Naive thymus-derived CD4-positive, alpha-beta T cell (primary cell): ENCODE measurements around the gene GSK3B. TPM values are rescaled to one million over a fixed set of nuclear protein-coding genes. Genes with fewer than 3 reads are reported as not detected.
A peak's percentile ranks its signal among the peaks of the same experiment; 100 is the strongest.
"Not testable (repeated sequence)": the region's sequence is repeated elsewhere in the genome, so short reads cannot be mapped to it uniquely, and the experiment has no call there.

Source experiments
- ATAC-seq: fragments of 150-1000 bp; cut with Tn5 transposase; 2 replicates; pipeline ENCODE4 v1.10.0; 2021; ENCODE audit warnings: mild to moderate bottlenecking, moderate library complexity
- CTCF ChIA-PET: fragments of 350-600 bp; sonication (Branson Sonifier 250); formaldehyde crosslinking; loops from one replicate; lab custom pipeline; 2021; ENCODE audit warnings: antibody characterized with exemption; lab: Charles Lee
- POLR2A ChIA-PET: fragments of 350-600 bp; sonication (Branson Sonifier 250); formaldehyde crosslinking; loops from one replicate; lab custom pipeline; 2021; ENCODE audit warnings: antibody characterized with exemption, inconsistent platforms; lab: Charles Lee
- DNase-seq, 9 donors: peaks; one replicate each; pipeline versions ENCODE4 v3.0.0 to v3.0.0-alpha.2; 2020 to 2022; ENCODE audit warnings: mixed read lengths in 1 of 9
- H3K27ac ChIP-seq: one replicate; pipeline ENCODE4 v1.7.0; 2013; ENCODE audit warnings: mild to moderate bottlenecking, low read depth, low read length, moderate library complexity
- H3K27me3 ChIP-seq, 2 donors: one replicate each; pipeline ENCODE4 v1.7.0; 2013; ENCODE audit warnings: low read length in 2 of 2, mild to moderate bottlenecking in 2 of 2, moderate library complexity in 2 of 2; ENCODE audit not compliant: control insufficient read depth in 2 of 2, insufficient read depth in 2 of 2
- H3K36me3 ChIP-seq, 3 experiments: 1 replicate in 2 of 3; 2 replicates in 1 of 3; pipeline ENCODE4 v1.7.0; 2013; ENCODE audit warnings: low read length in 3 of 3, mild to moderate bottlenecking in 3 of 3, moderate library complexity in 1 of 3; ENCODE audit not compliant: insufficient read depth in 3 of 3, control insufficient read depth in 2 of 3
- H3K4me1 ChIP-seq, 2 donors: one replicate each; pipeline ENCODE4 v1.7.0; 2013; ENCODE audit warnings: low read length in 2 of 2, mild to moderate bottlenecking in 2 of 2, moderate library complexity in 1 of 2; ENCODE audit not compliant: control insufficient read depth in 2 of 2, insufficient read depth in 2 of 2
- H3K4me3 ChIP-seq: 2 replicates; pipeline ENCODE4 v1.7.0; 2013; ENCODE audit warnings: mild to moderate bottlenecking, low read length
- H3K9me3 ChIP-seq, 3 experiments: 1 replicate in 2 of 3; 2 replicates in 1 of 3; pipeline ENCODE4 v1.7.0; 2013; ENCODE audit warnings: low read length in 3 of 3; ENCODE audit not compliant: control insufficient read depth in 2 of 3
- H3K27ac Mint-ChIP-seq, 9 donors: one replicate each; pipeline ENCODE4 v1.8.0; 2020 to 2022; ENCODE audit warnings: mixed read lengths in 9 of 9, mild to moderate bottlenecking in 8 of 9, moderate library complexity in 5 of 9, inconsistent platforms in 2 of 9
- H3K27me3 Mint-ChIP-seq, 5 donors: one replicate each; pipeline ENCODE4 v1.8.0; 2021 to 2022; ENCODE audit warnings: mixed read lengths in 5 of 5, mild to moderate bottlenecking in 1 of 5
- H3K36me3 Mint-ChIP-seq, 5 donors: one replicate each; pipeline ENCODE4 v1.8.0; 2020 to 2022; ENCODE audit warnings: mixed read lengths in 5 of 5, mild to moderate bottlenecking in 3 of 5, inconsistent platforms in 1 of 5
- H3K4me1 Mint-ChIP-seq, 7 donors: one replicate each; pipeline ENCODE4 v1.8.0; 2020 to 2022; ENCODE audit warnings: mixed read lengths in 7 of 7, mild to moderate bottlenecking in 3 of 7, inconsistent platforms in 1 of 7
- H3K4me3 Mint-ChIP-seq, 10 donors: one replicate each; pipeline ENCODE4 v1.8.0; 2020 to 2022; ENCODE audit warnings: mild to moderate bottlenecking in 10 of 10, mixed read lengths in 10 of 10, moderate library complexity in 6 of 10, inconsistent platforms in 2 of 10
- H3K9me3 Mint-ChIP-seq, 11 donors: one replicate each; pipeline ENCODE4 v1.8.0; 2020 to 2022; ENCODE audit warnings: mixed read lengths in 11 of 11, mild to moderate bottlenecking in 4 of 11, inconsistent platforms in 1 of 11, moderate library complexity in 1 of 11
- intact Hi-C, 2 donors: fragments of 100-400 bp; cut with micrococcal nuclease; formaldehyde crosslinking; loops; one replicate each; pipeline ENCODE4 v1.15.1; 2023
- polyA plus RNA-seq, 2 donors: library from polyadenylated mRNA; unstranded; fragments of 300-500 nt; fragmentation: Illumina TruSeq; gene quantifications; one replicate each; pipeline ENCODE4 v1.2.3, GENCODE V29; 2021
- total RNA-seq, 6 experiments: library from RNA in 5 of 6; stranded (reverse) in 5 of 6; gene quantifications; 1 replicate in 5 of 6; 2 replicates in 1 of 6; pipeline ENCODE4 v1.2.3 and lab custom pipeline; 2021 to 2026

Gene GSK3B
- total and polyA plus RNA-seq, 7 experiments from 2014 or later = 13.4 to 42.9 (median 36.0) TPM

- H3K27ac ChIP-seq, POLR2A ChIA-PET, H3K27me3 Mint-ChIP-seq, H3K27me3 ChIP-seq, intact Hi-C loops, CTCF ChIA-PET, H3K9me3 ChIP-seq, H3K4me1 ChIP-seq, H3K4me3 ChIP-seq, ATAC-seq, DNase-seq: not testable (repeated sequence)
- peaks cover 0 to 10% (median 0%) of the 10 kb centered on the region in 3 experiments for H3K36me3 ChIP-seq
- Mint-ChIP-seq H3K4me3 (peak overlapping the region in 6 of 10 donors; percentile 11 to 77 (median 33)), H3K36me3 (peaks cover 29 to 62% (median 53%) of the 10 kb centered on the region in 5 donors), H3K4me1 (peaks cover 14 to 86% (median 78%) of the 10 kb centered on the region in 7 donors), H3K9me3 (peaks cover 5 to 47% (median 21%) of the 10 kb centered on the region in 11 donors), H3K27ac (peak overlapping the region in 1 of 9 donors; percentile 38)
These were observed 90.2 kb downstream of the GSK3B start for GRCh38 chr3:120004008-120004498.

- POLR2A ChIA-PET = no interaction called here
- no peak for DNase-seq
- Histone ChIP-seq H3K4me3 (no peak overlapping the region), H3K36me3 (peaks cover 0 to 10% (median 0%) of the 10 kb centered on the region in 3 experiments), H3K27me3 (no peaks in the 10 kb centered on the region), H3K9me3 (no peaks in the 10 kb centered on the region), H3K27ac (no peak overlapping the region), H3K4me1 (no peaks in the 10 kb centered on the region)
- H3K36me3 Mint-ChIP-seq = peaks cover 25 to 61% (median 51%) of the 10 kb centered on the region in 5 donors
- no peaks in the 10 kb centered on the region for H3K27me3 Mint-ChIP-seq
- no peak overlapping the region for H3K27ac Mint-ChIP-seq
- peaks cover 0 to 14% (median 2%) of the 10 kb centered on the region in 11 donors for H3K9me3 Mint-ChIP-seq
- no peak for ATAC-seq
- intact Hi-C loops = no loop called here
- H3K4me1 Mint-ChIP-seq = peaks cover 4 to 75% (median 61%) of the 10 kb centered on the region in 7 donors
- no peak overlapping the region for H3K4me3 Mint-ChIP-seq
- CTCF ChIA-PET = no interaction called here
These were observed 96.1 kb downstream of the GSK3B start for GRCh38 chr3:119998166-119998565.

- Histone ChIP-seq H3K27ac (no peak overlapping the region), H3K36me3 (no peaks in the 10 kb centered on the region), H3K4me1 (no peaks in the 10 kb centered on the region), H3K9me3 (no peaks in the 10 kb centered on the region), H3K4me3 (no peak overlapping the region), H3K27me3 (no peaks in the 10 kb centered on the region)
- no peak for ATAC-seq
- no peak for DNase-seq
- H3K27me3 Mint-ChIP-seq = no peaks in the 10 kb centered on the region
- H3K9me3 Mint-ChIP-seq = peaks cover 0 to 19% (median 10%) of the 10 kb centered on the region in 11 donors
- ChIA-PET CTCF (interaction anchor here (0.6 kb wide), 1 partner anchor 79 kb away, joined by 3 read pairs; no protein-coding TSS in a partner anchor), POLR2A (no interaction called here)
- peak overlapping the region in 2 of 9 donors; percentile 32 to 57 for H3K27ac Mint-ChIP-seq
- H3K36me3 Mint-ChIP-seq = peaks cover 0 to 39% (median 36%) of the 10 kb centered on the region in 5 donors
- H3K4me1 Mint-ChIP-seq = peaks cover 8 to 50% (median 44%) of the 10 kb centered on the region in 7 donors
- peak overlapping the region in 1 of 10 donors; percentile 1 for H3K4me3 Mint-ChIP-seq
- intact Hi-C loops = no loop called here
These were observed 103.4 kb downstream of the GSK3B start for GRCh38 chr3:119990888-119991287.

- Histone ChIP-seq H3K36me3 (no peaks in the 10 kb centered on the region), H3K9me3 (no peaks in the 10 kb centered on the region), H3K4me3 (no peak overlapping the region), H3K27me3 (no peaks in the 10 kb centered on the region), H3K4me1 (no peaks in the 10 kb centered on the region), H3K27ac (no peak overlapping the region)
- Mint-ChIP-seq H3K36me3 (peaks cover 6 to 47% (median 40%) of the 10 kb centered on the region in 5 donors), H3K27me3 (no peaks in the 10 kb centered on the region), H3K4me1 (peaks cover 8 to 56% (median 48%) of the 10 kb centered on the region in 7 donors), H3K4me3 (peak overlapping the region in 1 of 10 donors; percentile 17), H3K9me3 (peaks cover 0 to 27% (median 17%) of the 10 kb centered on the region in 11 donors), H3K27ac (peak overlapping the region in 1 of 9 donors; percentile 30)
- POLR2A ChIA-PET = no interaction called here
- DNase-seq (no peak), ATAC-seq (no peak)
- CTCF ChIA-PET = no interaction called here
- intact Hi-C loops = no loop called here
These were observed 104.1 kb downstream of the GSK3B start for GRCh38 chr3:119989981-119990655.

GRCh38 chr3:119986812-119987211 is 107.4 kb downstream of the GSK3B start:
- H3K9me3 ChIP-seq, POLR2A ChIA-PET, intact Hi-C loops, H3K36me3 ChIP-seq, H3K27me3 Mint-ChIP-seq, H3K27ac Mint-ChIP-seq, CTCF ChIA-PET, H3K4me3 Mint-ChIP-seq, H3K27ac ChIP-seq, H3K4me3 ChIP-seq, ATAC-seq, H3K27me3 ChIP-seq, H3K4me1 ChIP-seq, DNase-seq: not testable (repeated sequence)
- peaks cover 25 to 72% (median 63%) of the 10 kb centered on the region in 5 donors for H3K36me3 Mint-ChIP-seq
- peaks cover 9 to 55% (median 43%) of the 10 kb centered on the region in 7 donors for H3K4me1 Mint-ChIP-seq
- H3K9me3 Mint-ChIP-seq = peaks cover 7 to 57% (median 37%) of the 10 kb centered on the region in 11 donors

GRCh38 chr3:119981386-119981785 is 112.9 kb downstream of the GSK3B start:
- Mint-ChIP-seq H3K27me3 (no peaks in the 10 kb centered on the region), H3K27ac (no peak overlapping the region), H3K9me3 (peaks cover 7 to 42% (median 29%) of the 10 kb centered on the region in 11 donors), H3K4me1 (peaks cover 11 to 78% (median 65%) of the 10 kb centered on the region in 7 donors), H3K4me3 (no peak overlapping the region), H3K36me3 (peaks cover 44 to 81% (median 69%) of the 10 kb centered on the region in 5 donors)
- Histone ChIP-seq H3K4me3 (no peak overlapping the region), H3K9me3 (no peaks in the 10 kb centered on the region), H3K36me3 (peaks cover 0 to 7% (median 0%) of the 10 kb centered on the region in 3 experiments), H3K27me3 (no peaks in the 10 kb centered on the region), H3K4me1 (no peaks in the 10 kb centered on the region), H3K27ac (no peak overlapping the region)
- DNase-seq (no peak), ATAC-seq (no peak)
- CTCF ChIA-PET = no interaction called here
- intact Hi-C loops = no loop called here
- POLR2A ChIA-PET = no interaction called here
